Thyroid gland (tissue), 4 donors: Measurements from ENCODE around the gene USP34. TPM values are rescaled to one million over a fixed set of nuclear protein-coding genes. Genes with fewer than 3 reads are reported as not detected.
"Not testable (repeated sequence)": the region's sequence is repeated elsewhere in the genome, so short reads cannot be mapped to it uniquely, and the experiment has no call there.

Experiments
- DNase-seq, 2 donors: peaks; one replicate each; pipeline ENCODE4 v3.0.0-alpha.2; 2019
- H3K27ac ChIP-seq, 3 donors: fragments of 200-600 bp; sonication (generic); 1 replicate in 2 of 3; 2 replicates in 1 of 3; pipeline ENCODE4 v1.5.1; 2016 to 2019; ENCODE audit warnings: mild to moderate bottlenecking in 1 of 3, moderate library complexity in 1 of 3
- H3K27me3 ChIP-seq: fragments of 200-600 bp; sonication (generic); one replicate; pipeline ENCODE4 v1.5.1; 2019
- H3K36me3 ChIP-seq, 2 donors: fragments of 200-600 bp; sonication (generic); one replicate each; pipeline ENCODE4 v1.5.1; 2016 to 2019
- H3K4me1 ChIP-seq, 2 donors: fragments of 200-600 bp; sonication (generic); one replicate each; pipeline ENCODE4 v1.5.1; 2017 to 2019
- H3K4me3 ChIP-seq, 3 donors: fragments of 200-600 bp; sonication (generic); replicated peaks in 1 of 3; 1 replicate in 2 of 3; 2 replicates in 1 of 3; pipeline ENCODE4 v1.5.1; 2016; ENCODE audit warnings: mild to moderate bottlenecking in 1 of 3
- H3K9me3 ChIP-seq: fragments of 200-600 bp; sonication (generic); one replicate; pipeline ENCODE4 v1.5.1; 2017
- CTCF ChIP-seq, 6 experiments: fragments of 200-600 bp in 3 of 6; fragments of 450-650 bp in 3 of 6; sonication (generic) in 3 of 6; IDR thresholded peaks; one replicate each; pipeline ENCODE4 v1.5.1; 2016 to 2019; ENCODE audit warnings: antibody characterized with exemption in 6 of 6, mild to moderate bottlenecking in 2 of 6, inconsistent platforms in 1 of 6, moderate library complexity in 1 of 6
- POLR2A ChIP-seq, 2 donors: fragments of 450-650 bp; IDR thresholded peaks; one replicate each; pipeline ENCODE4 v1.6.1; 2017; ENCODE audit warnings: antibody characterized with exemption in 2 of 2, mild to moderate bottlenecking in 2 of 2, moderate library complexity in 1 of 2
- WGBS, 2 donors: methylation state at CpG; one replicate each; pipeline ENCODE4 v1.1.5; 2017; 5-methylcytosine and 5-hydroxymethylcytosine counted together
- intact Hi-C: fragments of 100-400 bp; cut with DNase I; formaldehyde crosslinking; loops from one replicate; pipeline ENCODE4 v1.15.1; 2023
- total RNA-seq, 4 donors: library from RNA; depleted of rRNA; stranded (reverse); fragments of >200 nt; gene quantifications; one replicate each; pipeline ENCODE4 v1.2.3, GENCODE V29; 2016

Gene USP34
- total RNA-seq, 4 donors from 2014 or later = 171 to 271 (median 231) TPM

- H3K36me3 ChIP-seq = peaks cover 31 to 43% of the 10 kb centered on the region in 2 donors
- no peak overlapping the region for H3K4me3 ChIP-seq
- 92 to 94% methylated on average over 6 of the region's 6 CpGs for WGBS, 2 donors
- no peak for DNase-seq
- H3K4me1 ChIP-seq = no peaks in the 10 kb centered on the region
- H3K9me3 ChIP-seq = no peaks in the 10 kb centered on the region
- H3K27me3 ChIP-seq = no peaks in the 10 kb centered on the region
- H3K27ac ChIP-seq = no peak overlapping the region
- intact Hi-C loops = loop anchor here (10.0 kb wide), 1 partner anchor 57 kb away; the partner anchor contains the start of gene XPO1
- TF ChIP-seq CTCF (IDR thresholded peaks at IDR 0.05) = no peak
Measured at GRCh38 chr2:61478086-61478485, 7.2 kb upstream of the USP34 start.

GRCh38 chr2:61476929-61477589, 6.2 kb upstream of the USP34 start:
- H3K4me1 ChIP-seq, H3K4me3 ChIP-seq, H3K27me3 ChIP-seq, H3K27ac ChIP-seq, DNase-seq, H3K9me3 ChIP-seq: not testable (repeated sequence)
- intact Hi-C loops = loop anchor here (10.0 kb wide), 1 partner anchor 58 kb away; the partner anchor contains the start of gene XPO1
- WGBS, 2 donors = 97% methylated on average over 12 of the region's 12 CpGs
- H3K36me3 ChIP-seq = peaks cover 21 to 33% of the 10 kb centered on the region in 2 donors

GRCh38 chr2:61471905-61472805, 1.3 kb upstream of the USP34 start:
- Histone ChIP-seq H3K9me3 (no peaks in the 10 kb centered on the region), H3K4me1 (peaks cover 11 to 15% of the 10 kb centered on the region in 2 donors), H3K27ac (peak overlapping the region; percentile 82 to 99 (median 96)), H3K36me3 (no peaks in the 10 kb centered on the region), H3K27me3 (no peaks in the 10 kb centered on the region), H3K4me3 (peak overlapping the region; percentile 53 to 89 (median 84))
- intact Hi-C loops = loop anchor here (10.0 kb wide), 1 partner anchor 63 kb away; the partner anchor contains the start of gene XPO1
- 38 to 39% methylated on average over 19 of the region's 19 CpGs for WGBS, 2 donors
- peak; percentile 54 to 59 for DNase-seq
- peak in 1 of 2 donors; percentile 48 for TF ChIP-seq POLR2A (IDR thresholded peaks at IDR 0.05)
- no peak for TF ChIP-seq CTCF (IDR thresholded peaks at IDR 0.05)

GRCh38 chr2:61470122-61470951, 550 bp downstream of the USP34 start:
- Histone ChIP-seq H3K9me3 (no peaks in the 10 kb centered on the region), H3K4me3 (peak overlapping the region; percentile 39 to 84 (median 53)), H3K4me1 (peaks cover 13 to 16% of the 10 kb centered on the region in 2 donors), H3K27me3 (no peaks in the 10 kb centered on the region), H3K27ac (peak overlapping the region; percentile 82 to 99 (median 96)), H3K36me3 (no peaks in the 10 kb centered on the region)
- no peak for TF ChIP-seq CTCF (IDR thresholded peaks at IDR 0.05)
- peak in 1 of 2 donors; percentile 3 for TF ChIP-seq POLR2A (IDR thresholded peaks at IDR 0.05)
- intact Hi-C loops = loop anchor here (10.0 kb wide), 1 partner anchor 64 kb away; the partner anchor contains the start of gene XPO1
- 1 to 2% methylated on average over 16 to 25 of the region's 94 CpGs for WGBS, 2 donors
- DNase-seq = peak; percentile 86 to 88
